HG03103 (cell line): ENCODE measurements around the gene ZACN.

Source experiments
- ATAC-seq: cut with Tn5 transposase; IDR thresholded peaks from one replicate; pipeline ENCODE4 v1.9.1; 2021; ENCODE audit warnings: low read depth; ENCODE audit not compliant: unreplicated experiment

ZACN gene

GRCh38 chr17:76125922-76126321 is 46.9 kb downstream of the ZACN start:
- no peak for ATAC-seq

DNA sequence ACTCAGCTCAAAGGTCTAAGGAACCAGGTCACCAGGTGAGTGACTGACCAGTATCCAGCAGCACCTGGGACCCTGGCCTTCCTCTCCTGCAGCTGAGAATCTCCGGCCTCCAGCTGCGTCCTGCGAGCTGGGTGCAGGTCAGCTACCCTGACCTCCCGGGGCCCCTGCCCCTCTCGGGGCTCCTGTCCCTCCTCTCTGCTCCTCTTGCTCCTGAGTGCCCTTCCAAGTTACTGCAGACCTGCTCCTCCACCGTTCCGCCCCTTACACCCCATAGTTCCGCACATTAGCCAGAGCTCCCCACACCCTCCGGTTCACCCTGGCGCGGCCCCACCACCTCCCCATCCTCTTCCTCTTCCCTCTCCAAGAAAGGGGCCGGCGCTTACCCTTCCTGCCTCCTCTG is 51.5 kb downstream of the ZACN start:
- no peak for ATAC-seq

DNA sequence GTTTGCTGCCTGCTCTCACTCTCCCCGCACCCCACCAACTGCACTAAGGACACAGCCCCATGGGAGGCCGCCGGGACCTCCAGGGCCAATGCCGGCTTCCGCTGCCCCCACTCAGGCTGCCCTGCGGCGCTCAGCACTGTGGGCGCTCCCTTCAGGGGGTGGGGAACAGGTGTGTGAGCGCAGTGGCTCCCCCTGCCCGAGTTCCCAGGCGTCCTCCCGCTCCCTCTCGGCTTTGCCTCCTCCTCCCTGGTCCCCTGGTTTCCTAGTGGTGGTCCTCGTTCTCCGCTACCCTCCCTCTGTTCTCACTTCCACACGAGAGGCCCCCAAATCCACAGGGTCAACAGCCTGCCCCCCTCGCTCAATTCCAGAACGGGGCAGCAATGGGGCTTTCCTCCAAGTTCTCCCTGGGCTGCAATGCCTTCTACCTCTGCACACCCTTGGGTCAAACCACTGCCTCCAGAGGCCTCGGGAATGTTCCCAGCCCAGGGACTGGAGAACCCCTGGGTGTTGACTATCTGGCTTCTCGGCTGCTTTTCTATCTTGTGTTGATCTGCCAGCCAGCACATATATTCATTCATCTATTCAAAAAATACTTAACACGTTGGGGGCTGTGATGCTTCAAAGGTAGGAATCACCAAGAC is 52.2 kb downstream of the ZACN start:
- ATAC-seq = no peak

GRCh38 chr17:76131692-76132573 is 53.0 kb downstream of the ZACN start:
- ATAC-seq = no peak
